22Rv1 (cell line): Measurements from ENCODE around the gene WNK2.

Experiments used
- ZFX ChIP-seq: fragments of 450-650 bp; IDR thresholded peaks from 2 replicates; pipeline ENCODE4 v1.6.1; 2017; ENCODE audit warnings: antibody characterized with exemption, borderline replicate concordance
- TF ChIP-seq, protein P1 (sequence below): fragments of 450-650 bp; IDR thresholded peaks from 2 replicates; pipeline ENCODE4 v1.5.1; 2017; ENCODE audit warnings: mild to moderate bottlenecking

DNA sequence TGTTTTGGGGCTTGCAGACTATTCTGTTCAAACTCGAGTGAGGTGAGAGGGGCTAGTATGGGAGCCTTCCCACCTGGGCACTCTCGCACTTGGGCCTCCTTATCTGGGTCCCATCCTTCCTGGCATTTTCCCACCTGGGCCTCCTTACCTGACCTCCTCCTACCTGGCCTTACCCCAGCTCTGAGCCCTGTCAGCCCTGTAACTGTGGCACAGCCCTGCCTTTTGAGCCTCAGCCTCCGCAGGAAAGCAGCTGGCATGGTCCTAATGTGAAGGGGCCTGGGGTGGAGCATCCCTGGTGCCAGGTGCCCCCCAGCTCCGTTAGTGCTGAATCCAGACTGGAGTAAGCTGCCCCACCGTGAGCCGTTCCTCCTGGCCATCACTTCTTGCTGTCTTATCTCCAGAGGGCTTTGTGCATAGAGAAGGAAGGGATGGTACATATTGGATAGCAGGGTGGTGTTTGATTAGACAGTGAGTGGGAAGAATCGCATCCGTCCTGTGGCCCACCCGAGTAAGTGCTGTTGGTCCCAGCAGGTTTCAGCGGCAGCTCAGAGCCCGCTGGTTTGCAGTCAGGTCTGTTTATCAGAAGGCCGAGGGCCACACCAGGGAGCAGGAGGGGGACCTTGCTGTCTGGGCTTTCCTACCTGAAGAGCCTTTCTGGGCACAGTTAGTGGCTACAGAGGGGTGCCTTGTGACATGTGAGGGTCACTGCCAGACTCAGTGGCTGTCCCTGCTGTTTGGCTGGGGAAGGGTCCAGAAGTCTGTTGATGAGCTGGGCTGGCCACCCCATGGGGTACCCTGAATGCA lies 76.5 kb downstream of the WNK2 start:
- TF ChIP-seq, protein P1, sequence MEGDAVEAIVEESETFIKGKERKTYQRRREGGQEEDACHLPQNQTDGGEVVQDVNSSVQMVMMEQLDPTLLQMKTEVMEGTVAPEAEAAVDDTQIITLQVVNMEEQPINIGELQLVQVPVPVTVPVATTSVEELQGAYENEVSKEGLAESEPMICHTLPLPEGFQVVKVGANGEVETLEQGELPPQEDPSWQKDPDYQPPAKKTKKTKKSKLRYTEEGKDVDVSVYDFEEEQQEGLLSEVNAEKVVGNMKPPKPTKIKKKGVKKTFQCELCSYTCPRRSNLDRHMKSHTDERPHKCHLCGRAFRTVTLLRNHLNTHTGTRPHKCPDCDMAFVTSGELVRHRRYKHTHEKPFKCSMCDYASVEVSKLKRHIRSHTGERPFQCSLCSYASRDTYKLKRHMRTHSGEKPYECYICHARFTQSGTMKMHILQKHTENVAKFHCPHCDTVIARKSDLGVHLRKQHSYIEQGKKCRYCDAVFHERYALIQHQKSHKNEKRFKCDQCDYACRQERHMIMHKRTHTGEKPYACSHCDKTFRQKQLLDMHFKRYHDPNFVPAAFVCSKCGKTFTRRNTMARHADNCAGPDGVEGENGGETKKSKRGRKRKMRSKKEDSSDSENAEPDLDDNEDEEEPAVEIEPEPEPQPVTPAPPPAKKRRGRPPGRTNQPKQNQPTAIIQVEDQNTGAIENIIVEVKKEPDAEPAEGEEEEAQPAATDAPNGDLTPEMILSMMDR, result no peak
- TF ChIP-seq ZFX, result no peak
